ENCODE results near the gene DNAJC27. TPM values are rescaled to one million over a fixed set of nuclear protein-coding genes. Genes with fewer than 3 reads are reported as not detected.

Gene DNAJC27
- total RNA-seq, 2 donors from 2014 or later: 11.4 to 58.7 TPM

DNA sequence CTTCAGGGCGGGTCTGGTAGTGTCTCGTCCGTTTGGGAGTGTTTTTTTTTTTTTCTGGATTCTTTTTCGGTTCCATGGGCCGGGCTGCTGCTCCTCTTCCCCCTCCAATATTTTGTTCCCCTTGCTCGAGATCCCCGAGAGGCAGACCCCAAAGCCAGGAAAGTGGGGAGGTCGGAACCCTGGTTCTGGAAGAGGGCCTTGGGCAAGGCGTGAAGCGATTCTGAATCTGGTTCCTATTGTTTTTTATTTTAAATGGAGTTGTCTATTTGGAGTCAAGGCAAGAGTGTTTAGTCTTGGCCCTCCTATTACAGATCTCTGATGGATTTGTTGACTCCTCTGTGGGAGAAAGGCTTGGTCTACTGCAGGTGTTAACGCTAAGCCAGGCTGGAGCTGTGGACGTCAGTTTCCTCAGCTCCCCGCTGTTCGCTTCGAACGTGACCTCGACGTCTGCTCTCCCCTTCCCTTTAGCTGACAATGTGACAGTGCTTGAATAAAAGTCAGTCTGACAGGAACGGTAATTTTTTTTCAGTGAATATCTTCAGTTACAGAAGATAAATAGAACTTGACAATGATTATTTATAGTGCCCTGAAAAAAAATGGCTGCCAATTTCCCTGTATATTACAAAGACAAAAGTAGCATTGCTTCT is 683 bp upstream of the DNAJC27 start:
- peak overlapping the region; percentile 95 to 99 (median 98) for H3K27ac ChIP-seq
- H3K4me3 ChIP-seq: peak overlapping the region; percentile 13 to 20
- 0% methylated on average over 18 to 19 of the region's 19 CpGs for WGBS, 2 donors
- ATAC-seq (peak; percentile 19), DNase-seq (peak; percentile 48 to 63 (median 58))
- TF ChIP-seq, protein P1, sequence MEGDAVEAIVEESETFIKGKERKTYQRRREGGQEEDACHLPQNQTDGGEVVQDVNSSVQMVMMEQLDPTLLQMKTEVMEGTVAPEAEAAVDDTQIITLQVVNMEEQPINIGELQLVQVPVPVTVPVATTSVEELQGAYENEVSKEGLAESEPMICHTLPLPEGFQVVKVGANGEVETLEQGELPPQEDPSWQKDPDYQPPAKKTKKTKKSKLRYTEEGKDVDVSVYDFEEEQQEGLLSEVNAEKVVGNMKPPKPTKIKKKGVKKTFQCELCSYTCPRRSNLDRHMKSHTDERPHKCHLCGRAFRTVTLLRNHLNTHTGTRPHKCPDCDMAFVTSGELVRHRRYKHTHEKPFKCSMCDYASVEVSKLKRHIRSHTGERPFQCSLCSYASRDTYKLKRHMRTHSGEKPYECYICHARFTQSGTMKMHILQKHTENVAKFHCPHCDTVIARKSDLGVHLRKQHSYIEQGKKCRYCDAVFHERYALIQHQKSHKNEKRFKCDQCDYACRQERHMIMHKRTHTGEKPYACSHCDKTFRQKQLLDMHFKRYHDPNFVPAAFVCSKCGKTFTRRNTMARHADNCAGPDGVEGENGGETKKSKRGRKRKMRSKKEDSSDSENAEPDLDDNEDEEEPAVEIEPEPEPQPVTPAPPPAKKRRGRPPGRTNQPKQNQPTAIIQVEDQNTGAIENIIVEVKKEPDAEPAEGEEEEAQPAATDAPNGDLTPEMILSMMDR (IDR thresholded peaks at IDR 0.05): peak in 1 of 7 experiments; percentile 36
- no peak for TF ChIP-seq POLR2A (IDR thresholded peaks at IDR 0.05)
- H3K9me3 ChIP-seq: no peaks in the 10 kb centered on the region
- H3K27me3 ChIP-seq: no peaks in the 10 kb centered on the region
- intact Hi-C loops (cut with DNase I): no loop called here
- H3K4me1 ChIP-seq: peaks cover 16% of the 10 kb centered on the region
- H3K36me3 ChIP-seq (replicated peaks in 1 of 2; ENCODE audit: insufficient read depth in 1 of 2, low read depth in 2 of 2): no peaks in the 10 kb centered on the region

DNA sequence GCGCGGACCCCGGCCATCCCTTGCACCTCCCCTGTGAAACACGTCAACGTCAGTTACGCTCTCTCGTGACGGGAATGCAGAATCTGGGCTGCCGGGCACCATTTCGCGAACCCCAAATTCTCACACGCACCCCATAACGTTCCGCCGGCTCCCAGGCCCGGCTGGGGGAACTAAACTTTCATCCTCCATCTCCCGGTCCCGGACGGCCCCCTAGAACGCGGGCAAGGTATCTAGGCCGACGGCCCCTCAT is 544 bp downstream of the DNAJC27 start:
- DNase-seq (peak in 2 of 4 donors; percentile 22 to 37), ATAC-seq (no peak)
- intact Hi-C loops (cut with DNase I): no loop called here
- Histone ChIP-seq H3K27ac (peak overlapping the region; percentile 95 to 99 (median 98)), H3K4me1 (peaks cover 16% of the 10 kb centered on the region), H3K9me3 (no peaks in the 10 kb centered on the region), H3K36me3 (replicated peaks in 1 of 2; ENCODE audit: insufficient read depth in 1 of 2, low read depth in 2 of 2) (no peaks in the 10 kb centered on the region), H3K27me3 (no peaks in the 10 kb centered on the region), H3K4me3 (peak overlapping the region; percentile 20 to 42)
- WGBS, 2 donors: 1% methylated on average over 23 of the region's 23 CpGs
- TF ChIP-seq, protein P1 (IDR thresholded peaks at IDR 0.05): no peak
- TF ChIP-seq POLR2A (IDR thresholded peaks at IDR 0.05): no peak

DNA sequence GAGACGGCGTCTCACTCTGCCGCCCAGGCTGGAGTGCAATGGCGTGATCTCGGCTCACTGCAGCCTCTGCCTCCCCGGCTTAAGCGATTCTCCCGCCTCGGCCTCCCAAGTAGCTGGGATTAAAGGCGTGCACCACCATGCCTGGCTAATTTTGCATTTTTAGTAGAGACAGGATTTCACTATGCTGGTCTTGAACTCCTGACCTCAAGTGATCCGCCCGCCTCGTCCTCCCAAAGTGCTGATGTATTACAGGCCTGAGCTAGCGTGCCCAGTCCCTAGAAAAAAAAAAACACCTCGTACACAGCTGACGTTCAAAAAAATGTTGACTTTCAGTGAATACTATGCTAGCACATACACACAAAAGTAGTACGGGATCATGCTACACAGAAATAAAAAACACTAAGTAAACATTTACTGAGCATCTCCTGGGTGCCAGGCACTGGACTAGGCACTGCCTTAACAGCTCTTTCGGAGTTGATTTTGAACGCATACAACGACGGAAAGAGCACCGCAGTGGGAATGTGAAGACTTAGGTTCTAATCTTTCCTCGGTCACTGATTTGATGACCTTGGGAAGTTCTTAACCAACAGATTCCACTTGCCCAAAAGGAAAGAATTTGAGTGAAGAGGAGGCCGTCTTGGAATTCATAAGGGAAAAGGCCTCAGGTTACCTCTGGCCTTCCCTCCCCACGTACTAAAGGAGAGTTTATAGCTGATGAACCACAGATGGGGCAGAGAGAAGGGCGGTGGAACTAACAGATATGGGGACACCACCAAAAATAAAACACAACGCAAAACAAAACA is 1.1 kb downstream of the DNAJC27 start:
- ATAC-seq: no peak
- intact Hi-C loops (cut with DNase I): no loop called here
- DNase-seq: no peak

DNA sequence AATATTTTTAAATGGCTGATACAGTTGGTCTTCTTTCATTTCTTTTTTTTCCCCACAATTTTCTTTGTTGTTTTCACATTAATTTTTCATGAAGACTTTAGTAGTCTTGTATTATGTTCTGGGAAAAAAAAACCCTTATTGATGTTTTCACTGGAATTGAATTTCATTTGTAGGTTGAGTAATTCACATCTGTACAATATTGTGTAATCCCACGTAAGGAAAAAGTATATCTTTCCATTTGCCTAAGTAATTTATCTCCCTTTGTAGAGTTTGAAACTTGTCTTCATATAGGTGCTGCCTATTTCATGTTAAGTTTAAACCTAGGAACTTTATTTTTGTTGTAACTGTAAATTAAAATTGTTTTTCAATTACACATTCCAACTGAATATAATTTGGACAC is 2.0 kb downstream of the DNAJC27 start:
- Histone ChIP-seq H3K9me3 (no peaks in the 10 kb centered on the region), H3K4me3 (no peak overlapping the region), H3K36me3 (replicated peaks in 1 of 2; ENCODE audit: insufficient read depth in 1 of 2, low read depth in 2 of 2) (no peaks in the 10 kb centered on the region), H3K27ac (no peak overlapping the region), H3K27me3 (no peaks in the 10 kb centered on the region), H3K4me1 (peaks cover 16% of the 10 kb centered on the region)
- no peak for DNase-seq
- TF ChIP-seq, protein P1 (IDR thresholded peaks at IDR 0.05): no peak
- TF ChIP-seq POLR2A (IDR thresholded peaks at IDR 0.05): no peak
- ATAC-seq: no peak
- intact Hi-C loops (cut with DNase I): no loop called here
- WGBS, 2 donors: 44 to 60% methylated on average over 1 of the region's 1 CpG

More for the DNA sequence above, 1.1 kb downstream of the DNAJC27 start:
- H3K36me3 ChIP-seq (replicated peaks in 1 of 2; ENCODE audit: insufficient read depth in 1 of 2, low read depth in 2 of 2): no peaks in the 10 kb centered on the region
- TF ChIP-seq, protein P1 (IDR thresholded peaks at IDR 0.05): no peak
- TF ChIP-seq POLR2A (IDR thresholded peaks at IDR 0.05): no peak
- WGBS, 2 donors: 51 to 56% methylated on average over 27 of the region's 27 CpGs
- H3K4me1 ChIP-seq: peaks cover 16% of the 10 kb centered on the region
- H3K9me3 ChIP-seq: no peaks in the 10 kb centered on the region
- H3K27ac ChIP-seq: peak overlapping the region; percentile 95 to 99 (median 98)
- peak overlapping the region; percentile 20 to 42 for H3K4me3 ChIP-seq
- H3K27me3 ChIP-seq: no peaks in the 10 kb centered on the region

Measured in body of pancreas (tissue), 4 donors.